Measurements from ENCODE around the gene ASB2.

The ASB2 gene

DNA sequence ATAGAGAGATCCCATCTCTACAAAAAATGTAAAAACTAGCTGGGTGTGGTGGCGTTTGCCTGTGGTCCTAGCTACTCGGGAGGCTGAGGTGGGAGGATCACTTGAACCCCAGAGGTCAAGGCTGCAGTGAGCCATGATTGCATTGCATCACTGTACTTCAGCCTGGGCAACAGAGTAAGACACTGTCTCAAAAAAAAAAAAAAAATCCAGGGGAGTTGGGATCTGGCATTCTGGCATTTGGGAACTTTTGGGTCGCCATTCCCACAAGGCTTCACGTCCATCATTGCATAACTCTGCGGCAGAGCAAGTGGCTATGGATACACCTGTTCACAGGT, 83.9 kb downstream of the ASB2 start:
- H3K4me3 ChIP-seq (ENCODE audit: low read depth, low read length) = no peak overlapping the region

DNA sequence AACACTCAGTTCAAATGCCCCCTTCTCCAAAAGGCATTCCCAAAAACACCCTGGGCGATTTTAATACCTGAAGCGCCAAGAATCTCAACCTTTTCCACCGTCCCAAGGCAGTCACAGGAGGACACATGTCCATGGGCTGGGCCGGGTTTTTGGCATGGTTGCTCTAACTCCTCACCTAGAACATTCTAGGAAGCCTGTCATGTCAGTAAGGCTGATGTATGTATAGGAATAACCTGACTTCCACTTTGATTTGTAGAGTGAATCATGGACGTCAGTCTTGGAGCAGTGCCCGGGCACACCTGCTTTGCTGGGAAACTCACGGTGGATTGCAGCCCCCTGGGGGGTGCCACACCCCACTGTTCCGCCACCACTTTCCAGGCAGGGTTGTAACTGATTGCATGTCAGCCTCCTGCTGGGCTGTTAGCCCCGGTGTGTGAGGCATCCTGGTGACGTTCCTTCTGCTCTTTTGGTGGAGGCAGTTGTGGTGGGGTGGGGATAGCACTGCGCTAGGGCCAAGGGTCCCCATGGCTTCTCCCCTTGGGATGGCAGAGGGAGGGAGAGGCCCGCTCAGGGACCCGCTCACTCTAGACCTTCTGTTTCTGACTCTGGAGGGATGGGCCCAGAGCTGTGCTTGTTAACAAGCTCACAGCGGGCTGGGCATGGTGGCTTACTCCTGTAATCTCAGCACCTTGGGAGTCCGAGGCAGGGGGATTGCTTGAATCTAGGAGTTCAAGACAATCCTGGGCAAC, 84.4 kb downstream of the ASB2 start:
- in situ Hi-C loops (cut with HindIII; ENCODE audit: low pct_ligation_motif_present, low sequenced_read_pairs) = no loop called here

More for the DNA sequence above, 83.9 kb downstream of the ASB2 start:
- Histone ChIP-seq H3K36me3 (replicated peaks) (no peaks in the 10 kb centered on the region), H3K27me3 (replicated peaks) (no peaks in the 10 kb centered on the region), H3K27ac (no peak overlapping the region)
- TF ChIP-seq, protein P1, sequence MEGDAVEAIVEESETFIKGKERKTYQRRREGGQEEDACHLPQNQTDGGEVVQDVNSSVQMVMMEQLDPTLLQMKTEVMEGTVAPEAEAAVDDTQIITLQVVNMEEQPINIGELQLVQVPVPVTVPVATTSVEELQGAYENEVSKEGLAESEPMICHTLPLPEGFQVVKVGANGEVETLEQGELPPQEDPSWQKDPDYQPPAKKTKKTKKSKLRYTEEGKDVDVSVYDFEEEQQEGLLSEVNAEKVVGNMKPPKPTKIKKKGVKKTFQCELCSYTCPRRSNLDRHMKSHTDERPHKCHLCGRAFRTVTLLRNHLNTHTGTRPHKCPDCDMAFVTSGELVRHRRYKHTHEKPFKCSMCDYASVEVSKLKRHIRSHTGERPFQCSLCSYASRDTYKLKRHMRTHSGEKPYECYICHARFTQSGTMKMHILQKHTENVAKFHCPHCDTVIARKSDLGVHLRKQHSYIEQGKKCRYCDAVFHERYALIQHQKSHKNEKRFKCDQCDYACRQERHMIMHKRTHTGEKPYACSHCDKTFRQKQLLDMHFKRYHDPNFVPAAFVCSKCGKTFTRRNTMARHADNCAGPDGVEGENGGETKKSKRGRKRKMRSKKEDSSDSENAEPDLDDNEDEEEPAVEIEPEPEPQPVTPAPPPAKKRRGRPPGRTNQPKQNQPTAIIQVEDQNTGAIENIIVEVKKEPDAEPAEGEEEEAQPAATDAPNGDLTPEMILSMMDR (IDR thresholded peaks at IDR 0.05; ENCODE audit: low read depth, low read length, missing control alignments) = no peak
- no peak for DNase-seq
- in situ Hi-C loops (cut with HindIII; ENCODE audit: low pct_ligation_motif_present, low sequenced_read_pairs) = no loop called here

DNA sequence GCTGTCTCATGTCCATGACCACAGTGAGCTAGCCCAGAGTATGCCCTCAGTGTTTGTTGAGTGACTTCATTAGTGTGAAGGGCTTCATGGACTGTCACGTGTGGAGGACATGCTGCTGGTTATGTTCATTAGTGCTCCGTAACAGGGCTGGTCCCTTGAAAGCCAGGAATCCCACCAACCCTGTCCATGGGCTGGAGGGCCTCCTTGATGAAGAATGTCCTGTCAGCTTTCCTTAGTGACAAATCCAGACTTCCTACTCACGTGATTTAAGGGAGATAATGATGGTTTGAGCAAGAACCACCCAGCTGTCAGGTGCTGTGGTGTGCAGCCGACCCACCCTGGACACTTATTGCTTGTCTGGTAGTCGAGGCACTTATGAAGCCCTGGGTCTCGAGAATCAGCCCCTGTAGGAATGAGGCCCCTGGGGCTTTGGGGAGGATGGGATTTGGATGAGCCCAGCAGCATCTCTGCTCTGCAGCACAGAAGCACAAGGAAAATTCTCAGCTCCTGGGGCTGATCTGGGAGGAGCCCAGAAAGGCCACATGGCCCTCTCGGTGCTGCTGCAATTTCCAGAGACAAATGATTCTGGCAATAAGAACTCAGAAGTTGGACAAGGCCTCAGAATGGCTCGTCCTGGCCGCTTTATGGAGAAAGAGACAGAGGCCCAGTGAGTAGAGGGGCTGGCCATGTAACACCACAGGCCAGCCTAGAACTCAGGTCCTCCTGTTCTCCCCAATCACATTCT, 86.5 kb downstream of the ASB2 start:
- in situ Hi-C loops (cut with HindIII; ENCODE audit: low pct_ligation_motif_present, low sequenced_read_pairs) = no loop called here
- TF ChIP-seq, protein P1 (IDR thresholded peaks at IDR 0.05; ENCODE audit: low read depth, low read length, missing control alignments) = no peak
- Histone ChIP-seq H3K36me3 (replicated peaks) (no peaks in the 10 kb centered on the region), H3K27ac (no peak overlapping the region), H3K4me3 (ENCODE audit: low read depth, low read length) (no peak overlapping the region), H3K27me3 (replicated peaks) (no peaks in the 10 kb centered on the region)
- DNase-seq = no peak

More for the DNA sequence above, 84.4 kb downstream of the ASB2 start:
- Histone ChIP-seq H3K4me3 (ENCODE audit: low read depth, low read length) (no peak overlapping the region), H3K27me3 (replicated peaks) (no peaks in the 10 kb centered on the region), H3K36me3 (replicated peaks) (no peaks in the 10 kb centered on the region), H3K27ac (no peak overlapping the region)
- TF ChIP-seq, protein P1 (IDR thresholded peaks at IDR 0.05; ENCODE audit: low read depth, low read length, missing control alignments) = no peak
- no peak for DNase-seq

DNA sequence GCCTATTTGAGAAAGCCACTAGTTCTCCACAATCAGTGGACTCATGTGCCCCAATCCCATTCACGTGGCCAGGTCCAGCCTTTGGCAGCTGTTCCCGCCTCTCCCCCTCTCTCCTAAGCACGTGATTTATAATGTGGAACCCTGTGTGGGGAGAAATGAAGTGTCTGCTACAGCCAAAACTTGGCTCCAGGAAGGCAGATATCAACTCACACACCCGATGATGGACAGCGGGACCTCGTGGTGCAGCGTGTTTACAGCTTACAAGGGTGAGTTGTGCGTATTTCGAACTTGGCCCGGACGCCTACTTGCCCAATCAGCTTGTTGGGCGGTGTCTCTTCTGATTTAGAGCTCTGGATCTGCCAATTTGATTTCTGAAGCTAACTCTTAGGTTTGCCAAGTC, 87.4 kb downstream of the ASB2 start:
- Histone ChIP-seq H3K36me3 (replicated peaks) (no peaks in the 10 kb centered on the region), H3K27ac (no peak overlapping the region), H3K27me3 (replicated peaks) (no peaks in the 10 kb centered on the region), H3K4me3 (ENCODE audit: low read depth, low read length) (no peak overlapping the region)
- in situ Hi-C loops (cut with HindIII; ENCODE audit: low pct_ligation_motif_present, low sequenced_read_pairs) = no loop called here
- TF ChIP-seq, protein P1 (IDR thresholded peaks at IDR 0.05; ENCODE audit: low read depth, low read length, missing control alignments) = no peak
- DNase-seq = no peak

GRCh38 chr14:93884950-93885349, 91.4 kb downstream of the ASB2 start:
- in situ Hi-C loops (cut with HindIII; ENCODE audit: low pct_ligation_motif_present, low sequenced_read_pairs) = no loop called here
- Histone ChIP-seq H3K27me3 (replicated peaks) (no peaks in the 10 kb centered on the region), H3K4me3 (ENCODE audit: low read depth, low read length) (no peak overlapping the region), H3K27ac (no peak overlapping the region), H3K36me3 (replicated peaks) (no peaks in the 10 kb centered on the region)
- TF ChIP-seq, protein P1 (IDR thresholded peaks at IDR 0.05; ENCODE audit: low read depth, low read length, missing control alignments) = no peak
- DNase-seq = no peak
